MM.1S (cell line): ENCODE data around the gene NFE2L3.

Experiments used
- DNase-seq: peaks from one replicate; pipeline ENCODE4 v3.0.0-alpha.2; 2015
- H2AFZ ChIP-seq: fragments of 300-600 bp; sonication (generic); 2 replicates; pipeline ENCODE4 v1.6.0; 2016; ENCODE audit warnings: antibody characterized with exemption, low read length
- H3F3A ChIP-seq: fragments of 300-600 bp; sonication (generic); 2 replicates; pipeline ENCODE4 v1.6.1; 2016; ENCODE audit warnings: mild to moderate bottlenecking, antibody characterized with exemption, low read length, moderate library complexity, mixed read lengths; ENCODE audit not compliant: insufficient read depth
- H3K27ac ChIP-seq: fragments of 300-600 bp; sonication (generic); 2 replicates; pipeline ENCODE4 v1.5.1; 2016; ENCODE audit warnings: mild to moderate bottlenecking, low read length
- H3K27me3 ChIP-seq: fragments of 300-600 bp; sonication (generic); replicated peaks from 2 replicates; pipeline ENCODE4 v1.6.0; 2016; ENCODE audit warnings: low read length; ENCODE audit not compliant: insufficient read depth
- H3K36me3 ChIP-seq: fragments of 300-600 bp; sonication (generic); replicated peaks from 2 replicates; pipeline ENCODE4 v1.6.1; 2016; ENCODE audit warnings: mild to moderate bottlenecking, low read length, mixed read lengths; ENCODE audit not compliant: insufficient read depth
- H3K4me1 ChIP-seq: fragments of 300-600 bp; sonication (generic); 2 replicates; pipeline ENCODE4 v1.6.1; 2016; ENCODE audit warnings: low read length, mixed read lengths
- H3K4me2 ChIP-seq: fragments of 300-600 bp; sonication (generic); 2 replicates; pipeline ENCODE4 v1.6.0; 2016; ENCODE audit warnings: low read depth, low read length
- H3K4me3 ChIP-seq: fragments of 300-600 bp; sonication (generic); 2 replicates; pipeline ENCODE4 v1.5.1; 2016; ENCODE audit warnings: low read length, mixed read lengths
- H3K79me2 ChIP-seq: fragments of 300-600 bp; sonication (generic); 2 replicates; pipeline ENCODE4 v1.6.1; 2016; ENCODE audit warnings: mixed run types, low read length, mixed read lengths
- H3K9ac ChIP-seq: fragments of 300-600 bp; sonication (generic); 2 replicates; pipeline ENCODE4 v1.6.1; 2016; ENCODE audit warnings: low read length, mixed read lengths
- H3K9me2 ChIP-seq: fragments of 300-600 bp; sonication (generic); replicated peaks from 2 replicates; pipeline ENCODE4 v1.6.1; 2016; ENCODE audit warnings: mild to moderate bottlenecking, low read length, mixed read lengths; ENCODE audit not compliant: insufficient read depth
- H3K9me3 ChIP-seq: fragments of 300-600 bp; sonication (generic); replicated peaks from 2 replicates; pipeline ENCODE4 v1.6.1; 2016; ENCODE audit warnings: mild to moderate bottlenecking, low read length, mixed read lengths; ENCODE audit not compliant: insufficient read depth
- H4K20me1 ChIP-seq: fragments of 300-600 bp; sonication (generic); 2 replicates; pipeline ENCODE4 v1.6.1; 2016; ENCODE audit warnings: mild to moderate bottlenecking, low read length, moderate library complexity, mixed read lengths; ENCODE audit not compliant: insufficient read depth
- CTCF ChIP-seq: fragments of 300-600 bp; sonication (generic); IDR thresholded peaks from 2 replicates; pipeline ENCODE4 v1.5.1; 2016; ENCODE audit warnings: antibody characterized with exemption, low read length, mixed read lengths
- EZH2 ChIP-seq: fragments of 300-600 bp; sonication (generic); optimal IDR thresholded peaks from 2 replicates; pipeline ENCODE3; 2017; ENCODE audit warnings: low read depth, mild to moderate bottlenecking, antibody characterized with exemption, low read length, mixed read lengths
- EZH2phosphoT487 ChIP-seq: fragments of 300-600 bp; sonication (generic); IDR thresholded peaks from 2 replicates; pipeline ENCODE4 v1.6.1; 2018; ENCODE audit warnings: antibody characterized with exemption, low read length

Gene NFE2L3

GRCh38 chr7:26185131-26185843 is 33.3 kb downstream of the NFE2L3 start:
- peak overlapping the region; percentile 16; the same call in 1 of the 2 replicates for H3K27ac ChIP-seq
- no peaks in the 10 kb centered on the region for H3K27me3 ChIP-seq
- H3K36me3 ChIP-seq, result peaks cover 21% of the 10 kb centered on the region
- H3F3A ChIP-seq, result peaks cover 97% of the 10 kb centered on the region
- peak; percentile 71 for DNase-seq
- H3K9me2 ChIP-seq, result no peaks in the 10 kb centered on the region
- H3K4me3 ChIP-seq, result no peak overlapping the region
- TF ChIP-seq EZH2 (no peak), EZH2phosphoT487 (no peak), CTCF (no peak)
- no peaks in the 10 kb centered on the region for H3K9me3 ChIP-seq
- H4K20me1 ChIP-seq, result peaks cover 40% of the 10 kb centered on the region
- H3K4me2 ChIP-seq, result no peak overlapping the region
- H2AFZ ChIP-seq, result no peak overlapping the region
- H3K4me1 ChIP-seq, result peaks cover 45% of the 10 kb centered on the region
- no peak overlapping the region for H3K9ac ChIP-seq
- peaks cover 43% of the 10 kb centered on the region for H3K79me2 ChIP-seq

DNA sequence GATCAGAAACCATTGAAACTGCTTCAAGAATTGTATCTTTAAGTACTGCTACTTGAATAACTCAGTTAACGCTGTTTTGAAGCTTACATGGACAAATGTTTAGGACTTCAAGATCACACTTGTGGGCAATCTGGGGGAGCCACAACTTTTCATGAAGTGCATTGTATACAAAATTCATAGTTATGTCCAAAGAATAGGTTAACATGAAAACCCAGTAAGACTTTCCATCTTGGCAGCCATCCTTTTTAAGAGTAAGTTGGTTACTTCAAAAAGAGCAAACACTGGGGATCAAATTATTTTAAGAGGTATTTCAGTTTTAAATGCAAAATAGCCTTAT is 33.8 kb downstream of the NFE2L3 start:
- no peak for DNase-seq
- H3K4me3 ChIP-seq, result no peak overlapping the region
- H3K9me2 ChIP-seq, result no peaks in the 10 kb centered on the region
- no peak overlapping the region for H3K4me2 ChIP-seq
- peak overlapping the region; percentile 16; the same call in 1 of the 2 replicates for H3K27ac ChIP-seq
- TF ChIP-seq EZH2phosphoT487, result no peak
- no peak for TF ChIP-seq EZH2
- no peak for TF ChIP-seq CTCF
- no peak overlapping the region for H3K9ac ChIP-seq
- peaks cover 45% of the 10 kb centered on the region for H3K79me2 ChIP-seq
- no peaks in the 10 kb centered on the region for H3K27me3 ChIP-seq
- H4K20me1 ChIP-seq, result peaks cover 44% of the 10 kb centered on the region
- no peaks in the 10 kb centered on the region for H3K9me3 ChIP-seq
- H3K4me1 ChIP-seq, result peaks cover 51% of the 10 kb centered on the region
- peaks cover 97% of the 10 kb centered on the region for H3F3A ChIP-seq
- H3K36me3 ChIP-seq, result peaks cover 26% of the 10 kb centered on the region
- no peak overlapping the region for H2AFZ ChIP-seq

GRCh38 chr7:26186364-26187311 is 34.6 kb downstream of the NFE2L3 start:
- H3K4me1 ChIP-seq, result peaks cover 59% of the 10 kb centered on the region
- peaks cover 97% of the 10 kb centered on the region for H3F3A ChIP-seq
- peaks cover 54% of the 10 kb centered on the region for H3K79me2 ChIP-seq
- no peak overlapping the region for H2AFZ ChIP-seq
- no peak for TF ChIP-seq CTCF
- no peak for TF ChIP-seq EZH2
- TF ChIP-seq EZH2phosphoT487, result no peak
- no peaks in the 10 kb centered on the region for H3K9me2 ChIP-seq
- peaks cover 33% of the 10 kb centered on the region for H3K36me3 ChIP-seq
- H3K9me3 ChIP-seq, result no peaks in the 10 kb centered on the region
- H4K20me1 ChIP-seq, result peaks cover 53% of the 10 kb centered on the region
- peak overlapping the region; percentile 2; the same call in 1 of the 2 replicates for H3K27ac ChIP-seq
- no peak overlapping the region for H3K4me3 ChIP-seq
- no peak overlapping the region for H3K4me2 ChIP-seq
- DNase-seq, result no peak
- no peaks in the 10 kb centered on the region for H3K27me3 ChIP-seq
- H3K9ac ChIP-seq, result no peak overlapping the region
